Epithelial cell of umbilical artery (primary cell): ENCODE data around the gene TGFB1I1. TPM values are rescaled to one million over a fixed set of nuclear protein-coding genes. Genes with fewer than 3 reads are reported as not detected.

Experiments
- total RNA-seq: library from RNA; depleted of rRNA; stranded (reverse); fragments of >200 nt; gene quantifications from 2 replicates; pipeline ENCODE4 v1.2.3, GENCODE V29; 2014

The TGFB1I1 gene
- total RNA-seq = 24.8 and 42.6 TPM in 2 replicates

GRCh38 chr16:31471875-31472708 is at the start of gene TGFB1I1:
TGFB1I1 (plus strand) TSS chr16:31472152; CDS start chr16:31472189, 37 bp downstream.

DNA sequence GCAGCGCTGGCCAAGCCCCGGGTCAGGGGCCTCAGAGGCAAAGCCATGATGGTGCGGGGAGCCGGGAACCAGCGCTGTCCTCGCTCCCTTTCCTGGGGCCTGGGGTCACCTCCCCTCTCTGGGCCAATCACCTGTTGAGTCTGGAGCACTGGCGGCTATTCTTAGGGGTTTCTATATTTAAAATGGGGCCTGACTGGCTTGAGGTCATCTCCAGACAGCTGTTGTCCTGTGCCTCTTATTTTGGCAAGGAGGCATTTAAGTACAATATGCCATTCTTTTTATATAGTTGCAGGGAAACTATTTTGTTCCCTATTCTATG is 43.7 kb upstream of the TGFB1I1 start, which contains the start of gene COX6A2:
TSS of gene COX6A2 (minus strand) at position 82 of the 319 bp plus-strand sequence. CDS start at position 47, 35 bp downstream.

GRCh38 chr16:31458844-31459686 is 12.9 kb upstream of the TGFB1I1 start, which contains the start of gene ARMC5:
ARMC5 (plus strand) TSS chr16:31459501; CDS start chr16:31459525, 24 bp downstream.

DNA sequence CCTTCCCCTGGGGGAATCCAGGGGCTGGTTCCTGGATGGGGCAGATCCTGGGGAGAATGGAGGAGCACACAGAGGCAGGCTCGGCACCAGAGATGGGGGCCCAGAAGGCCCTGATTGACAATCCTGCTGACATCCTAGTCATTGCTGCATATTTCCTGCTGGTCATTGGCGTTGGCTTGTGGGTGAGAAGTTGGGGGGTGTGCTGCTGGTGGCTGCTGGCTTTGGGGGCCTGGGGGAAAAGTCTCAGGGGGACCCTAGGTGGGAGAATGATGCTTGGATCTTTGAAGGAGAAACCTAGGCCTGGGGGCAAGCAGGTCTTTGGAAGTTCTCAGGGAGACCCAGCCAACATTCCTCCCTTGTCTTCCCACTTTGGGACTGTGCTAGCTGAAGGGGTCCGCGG is 11.1 kb downstream of the TGFB1I1 start, which contains the start of gene SLC5A2:
TSS of gene SLC5A2 (plus strand) at position 43 of the 400 bp plus-strand sequence. CDS start at position 57, 14 bp downstream.

DNA sequence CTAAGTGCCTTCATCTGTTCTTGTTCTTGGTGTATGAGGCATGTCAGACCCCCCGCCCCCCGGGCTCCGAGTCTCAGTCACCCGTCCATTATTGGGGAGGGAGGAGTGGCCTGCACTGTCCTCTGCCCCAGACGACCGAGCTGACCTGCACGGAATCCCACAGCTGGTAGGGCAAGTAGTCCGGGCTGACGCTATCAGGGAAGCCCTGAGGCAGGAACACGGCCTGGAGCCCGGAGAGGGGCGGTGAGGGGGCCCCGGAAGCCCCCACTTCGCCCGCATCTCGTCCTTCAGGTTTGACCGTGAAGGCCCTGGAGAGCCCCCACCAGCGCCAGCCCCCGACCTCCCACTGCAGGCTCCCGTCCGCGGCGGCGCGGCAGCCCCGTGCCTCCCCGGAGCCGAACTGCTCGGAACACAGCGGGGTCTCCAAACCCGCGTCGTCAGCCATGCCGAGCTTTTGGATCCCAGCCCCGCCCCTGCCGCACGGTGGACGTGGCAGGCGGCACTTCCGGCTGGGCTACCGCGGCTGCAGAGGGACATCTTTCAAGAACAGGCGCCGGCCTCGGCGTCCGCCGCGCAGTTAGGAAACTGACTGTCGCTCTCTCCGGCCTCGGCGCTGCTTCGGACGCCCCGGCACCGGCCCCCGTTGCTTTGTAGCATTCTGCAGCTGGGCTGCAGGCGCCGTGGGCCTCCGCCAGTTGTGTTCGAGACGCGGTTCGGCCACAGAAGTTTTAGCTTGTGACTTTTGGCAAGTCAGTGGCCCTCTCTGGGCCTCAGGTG is 36.2 kb downstream of the TGFB1I1 start, which contains the start of gene RUSF1:
TSS of gene RUSF1 (minus strand) at position 463 of the 777 bp plus-strand sequence. CDS start at position 445, 18 bp downstream.

Other genes starting within 250 kb of the TGFB1I1 start
- gene ITGAM, start 212.2 kb upstream of the TGFB1I1 start, total RNA-seq = not detected in 2 replicates
- 0.76 and 1.3 TPM in 2 replicates for gene ITGAX, start 117.0 kb upstream of the TGFB1I1 start, total RNA-seq
- gene ITGAD, start 78.8 kb upstream of the TGFB1I1 start, total RNA-seq = not detected in 2 replicates
- gene COX6A2, start 43.8 kb upstream of the TGFB1I1 start, total RNA-seq = not detected in 2 replicates
- under 0.01 and 0.15 TPM in 2 replicates for gene ZNF843, start 29.4 kb upstream of the TGFB1I1 start, total RNA-seq
- gene ARMC5, start 12.7 kb upstream of the TGFB1I1 start, total RNA-seq = 10.9 and 13.0 TPM in 2 replicates
- gene SLC5A2, start 11.0 kb downstream of the TGFB1I1 start, total RNA-seq = not detected in 2 replicates
- 27.7 and 42.6 TPM in 2 replicates for gene RUSF1, start 36.2 kb downstream of the TGFB1I1 start, total RNA-seq
- gene AHSP, start 55.7 kb downstream of the TGFB1I1 start, total RNA-seq = not detected in 2 replicates